ENCODE results near the gene CFAP251.

DNA sequence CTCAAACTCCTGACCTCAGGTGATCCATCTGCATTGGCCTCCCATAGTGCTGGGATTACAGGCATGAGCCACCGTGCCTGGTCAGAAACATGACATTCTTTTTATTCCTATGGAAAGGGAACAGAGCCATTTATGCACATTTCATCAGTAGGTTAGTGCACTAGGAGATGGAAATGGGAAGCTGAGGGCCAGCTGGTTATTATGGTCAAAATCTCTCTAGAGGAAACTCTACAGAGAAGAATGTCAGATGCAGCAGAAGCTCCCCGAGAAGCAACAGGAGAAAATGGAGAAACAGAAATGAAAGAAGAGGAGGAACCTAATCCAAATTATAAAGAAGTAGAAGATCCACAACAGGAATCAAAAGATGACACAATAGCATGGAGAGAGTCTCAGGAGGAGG, 2.7 kb downstream of the CFAP251 start:
- no peak for TF ChIP-seq POLR2A (IDR thresholded peaks at IDR 0.05)
- TF ChIP-seq, protein P1, sequence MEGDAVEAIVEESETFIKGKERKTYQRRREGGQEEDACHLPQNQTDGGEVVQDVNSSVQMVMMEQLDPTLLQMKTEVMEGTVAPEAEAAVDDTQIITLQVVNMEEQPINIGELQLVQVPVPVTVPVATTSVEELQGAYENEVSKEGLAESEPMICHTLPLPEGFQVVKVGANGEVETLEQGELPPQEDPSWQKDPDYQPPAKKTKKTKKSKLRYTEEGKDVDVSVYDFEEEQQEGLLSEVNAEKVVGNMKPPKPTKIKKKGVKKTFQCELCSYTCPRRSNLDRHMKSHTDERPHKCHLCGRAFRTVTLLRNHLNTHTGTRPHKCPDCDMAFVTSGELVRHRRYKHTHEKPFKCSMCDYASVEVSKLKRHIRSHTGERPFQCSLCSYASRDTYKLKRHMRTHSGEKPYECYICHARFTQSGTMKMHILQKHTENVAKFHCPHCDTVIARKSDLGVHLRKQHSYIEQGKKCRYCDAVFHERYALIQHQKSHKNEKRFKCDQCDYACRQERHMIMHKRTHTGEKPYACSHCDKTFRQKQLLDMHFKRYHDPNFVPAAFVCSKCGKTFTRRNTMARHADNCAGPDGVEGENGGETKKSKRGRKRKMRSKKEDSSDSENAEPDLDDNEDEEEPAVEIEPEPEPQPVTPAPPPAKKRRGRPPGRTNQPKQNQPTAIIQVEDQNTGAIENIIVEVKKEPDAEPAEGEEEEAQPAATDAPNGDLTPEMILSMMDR (IDR thresholded peaks at IDR 0.05 in 4 of 5, conservative IDR thresholded peaks at IDR 0.05 in 1 of 5) = no peak

Data from gastrocnemius medialis (tissue), 4 donors.